ENCODE results near the gene LMX1B.
"Not testable (repeated sequence)": the region's sequence is repeated elsewhere in the genome, so short reads cannot be mapped to it uniquely, and the experiment has no call there.

LMX1B gene

GRCh38 chr9:126721564-126721981 is 107.8 kb downstream of the LMX1B start:
- peak; percentile 38 for DNase-seq

DNA sequence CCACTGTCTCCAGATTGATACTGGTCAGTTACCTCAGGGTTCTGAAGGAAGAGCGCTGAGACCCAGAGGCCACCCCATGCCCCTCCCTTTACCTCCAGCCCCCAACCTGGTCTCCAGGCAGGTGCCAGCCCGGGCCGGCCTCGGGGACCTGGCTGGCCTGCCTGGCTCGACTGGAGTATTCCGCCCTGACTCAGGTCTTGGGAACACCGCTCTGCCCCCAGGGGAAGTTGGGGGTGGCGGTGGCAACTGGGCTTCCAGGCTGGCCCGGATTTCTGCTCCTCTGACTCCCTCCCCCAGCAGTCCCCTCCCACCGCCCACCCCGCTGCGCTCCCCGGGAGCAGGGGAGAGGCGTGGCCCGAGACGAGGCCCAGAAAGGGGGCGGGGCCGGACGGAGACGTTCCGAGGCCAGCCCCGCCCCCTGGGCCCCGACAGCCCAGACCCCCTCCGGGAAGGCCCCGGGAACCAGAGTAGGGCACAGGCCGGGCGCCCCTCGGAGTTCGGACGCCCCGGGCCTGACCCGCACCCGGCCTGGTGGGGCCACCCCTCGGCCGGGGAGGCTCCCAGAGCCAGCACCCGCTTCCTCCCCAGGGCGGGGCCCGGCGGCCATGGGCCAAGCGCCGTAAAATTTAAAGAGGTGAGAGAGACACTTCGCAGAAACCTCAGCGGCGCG is 108.7 kb downstream of the LMX1B start:
- DNase-seq = peak; percentile 91

- peak; percentile 85 for DNase-seq
Observed at GRCh38 chr9:126722922-126723806, 109.4 kb downstream of the LMX1B start.

- DNase-seq = peak; percentile 37
Observed at GRCh38 chr9:126723807-126724172, 110.1 kb downstream of the LMX1B start.

- DNase-seq = no peak
Observed at GRCh38 chr9:126724226-126724625, 110.5 kb downstream of the LMX1B start.

GRCh38 chr9:126725485-126725884 is 111.8 kb downstream of the LMX1B start:
- not testable (repeated sequence) for DNase-seq

- DNase-seq = not testable (repeated sequence)
Observed at GRCh38 chr9:126728210-126728609, 114.5 kb downstream of the LMX1B start.

DNA sequence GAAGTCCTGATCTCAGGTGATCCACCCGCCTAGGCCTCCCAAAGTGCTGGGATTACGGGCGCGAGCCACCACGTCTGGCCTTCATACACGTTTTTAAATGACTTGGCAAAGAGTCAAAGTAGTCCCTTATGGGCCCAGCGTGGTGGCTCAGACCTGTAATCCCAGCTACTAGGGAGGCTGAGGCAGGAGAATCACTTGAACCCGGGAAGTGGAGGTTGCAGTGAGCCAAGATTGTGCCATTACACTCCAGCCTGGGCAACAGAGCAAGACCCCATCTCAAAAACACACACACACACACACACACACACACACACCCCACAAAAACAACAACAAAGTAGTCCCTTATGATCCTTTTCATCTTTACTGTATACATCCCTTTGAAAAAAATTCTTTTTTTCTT is 116.9 kb downstream of the LMX1B start:
- DNase-seq = not testable (repeated sequence)

GRCh38 chr9:126733005-126733404 is 119.3 kb downstream of the LMX1B start:
- no peak for DNase-seq

- no peak for DNase-seq
Observed at GRCh38 chr9:126734877-126735276, 121.1 kb downstream of the LMX1B start.

DNA sequence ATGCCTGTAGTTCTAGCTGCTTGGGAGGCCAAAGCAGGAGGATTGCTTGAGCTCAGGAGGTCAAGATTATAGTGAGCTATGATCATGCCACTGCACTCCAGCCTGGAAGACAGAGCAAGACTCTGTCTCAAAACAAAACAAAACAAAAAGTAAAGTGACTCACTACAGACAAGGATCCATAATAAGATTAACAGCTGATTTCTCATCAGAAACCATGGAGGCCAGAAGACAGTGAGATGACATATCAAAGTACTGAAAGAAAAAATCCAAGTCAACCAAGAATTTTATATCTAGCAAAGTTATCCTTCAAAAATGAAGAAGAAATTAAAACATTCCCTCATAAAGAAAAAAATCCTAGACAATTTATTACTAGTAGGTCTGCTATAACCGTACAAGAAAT is 121.8 kb downstream of the LMX1B start:
- no peak for DNase-seq

DNA sequence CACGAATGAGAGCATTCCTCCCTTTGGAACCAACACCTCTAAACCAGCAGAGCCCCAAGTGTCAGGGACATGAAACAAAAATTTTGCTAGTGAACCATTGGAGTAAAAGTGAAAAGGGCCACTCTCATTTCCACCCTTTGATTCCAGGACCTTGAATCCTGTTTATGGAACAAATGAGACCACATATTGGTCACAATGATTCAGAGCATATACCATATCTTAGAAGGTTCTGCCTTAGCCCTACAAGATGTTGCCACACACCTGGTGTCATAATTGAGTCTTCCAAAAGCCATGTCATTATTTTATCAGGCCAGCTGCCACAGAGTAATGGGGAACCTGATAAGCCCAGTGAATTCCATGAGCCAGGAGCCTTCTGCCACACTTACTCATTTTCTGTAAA is 124.8 kb downstream of the LMX1B start:
- no peak for DNase-seq

- no peak for DNase-seq
Observed at GRCh38 chr9:126743041-126743440, 129.3 kb downstream of the LMX1B start.

GRCh38 chr9:126745574-126746411 is 132.1 kb downstream of the LMX1B start:
- no peak for DNase-seq
